ENCODE results near the gene ATF5. TPM values are rescaled to one million over a fixed set of nuclear protein-coding genes. Genes with fewer than 3 reads are reported as not detected.

The ATF5 gene
- total and polyA plus RNA-seq, 2 of the 8 experiments (the other 6 are each of a cell fraction or from before 2014, with no cell fraction given): 6.2 to 13.1 TPM

GRCh38 chr19:49976496-49976895 is 47.5 kb downstream of the ATF5 start:
- no peak overlapping the region for H2BK120ac ChIP-seq (replicated peaks; ENCODE audit: low read depth, low read length)
- no peaks in the 10 kb centered on the region for H3K79me1 ChIP-seq (ENCODE audit: low read depth, low read length)
- no peak overlapping the region for H2BK15ac ChIP-seq (ENCODE audit: low read length)
- no peak overlapping the region for H2AK5ac ChIP-seq (ENCODE audit: low read depth, low read length)
- H3K56ac ChIP-seq (replicated peaks; ENCODE audit: insufficient read length, low read depth, low read length): no peak overlapping the region
- H2BK20ac ChIP-seq (ENCODE audit: low read length): no peak overlapping the region
- H4K20me1 ChIP-seq (replicated peaks in 1 of 2; ENCODE audit: control insufficient read depth in 1 of 2, insufficient read depth in 2 of 2, low read length in 2 of 2): peaks cover 0 to 2% of the 10 kb centered on the region in 2 experiments
- H3K4me1 ChIP-seq (replicated peaks in 1 of 4; ENCODE audit: control insufficient read depth in 3 of 4, insufficient read depth in 4 of 4, low read length in 3 of 4): no peaks in the 10 kb centered on the region; a peak in 1 of 7 replicates
- no peak overlapping the region for H4K91ac ChIP-seq (replicated peaks; ENCODE audit: insufficient read length, low read length)
- no peak overlapping the region for H4K5ac ChIP-seq (ENCODE audit: insufficient read length, low read depth, low read length)
- ChIA-PET POLR2A (ENCODE audit: partially characterized antibody) (interaction anchor here (1.3 to 1.6 kb wide), 3 partner anchors 9 to 48 kb away, joined by 3 to 6 read pairs (median 3); partner anchors contain the start of genes ATF5 and NUP62), CTCF (ENCODE audit: partially characterized antibody) (interaction anchor here (0.6 to 16.2 kb wide), 5 partner anchors 9 to 941 kb away, joined by 3 to 231 read pairs (median 4); no protein-coding TSS in a partner anchor)
- WGBS, 2 experiments (ENCODE audit: extremely low coverage in 1 of 2, insufficient coverage in 1 of 2, insufficient read length in 1 of 2, insufficient replicate concordance in 2 of 2, low coverage in 1 of 2, low lambda C conversion rate in 2 of 2, missing lambda C conversion rate in 1 of 2): 76% methylated on average over 3 of the region's 3 CpGs; no CpG with 5 or more reads in 1 of the 2 experiments
- H3K36me3 ChIP-seq (ENCODE audit: control insufficient read depth in 2 of 4, insufficient read depth in 4 of 4, low read length in 3 of 4): no peaks in the 10 kb centered on the region
- no peaks in the 10 kb centered on the region for H3K9me3 ChIP-seq (ENCODE audit: insufficient read depth in 2 of 2, low read depth in 1 of 2, low read length in 1 of 2)
- H4K8ac ChIP-seq (ENCODE audit: extremely low read depth, insufficient read depth, low read length): no peak overlapping the region
- H3K4me3 ChIP-seq (ENCODE audit: extremely low read depth in 1 of 4, insufficient read depth in 2 of 4, low read depth in 3 of 4, low read length in 4 of 4): no peak overlapping the region
- no peak overlapping the region for H3K23ac ChIP-seq (ENCODE audit: insufficient read length)
- no peak overlapping the region for H3K18ac ChIP-seq (ENCODE audit: extremely low read depth, low read length)
- no peaks in the 10 kb centered on the region for H3K79me2 ChIP-seq (ENCODE audit: control insufficient read depth in 1 of 2, insufficient read depth in 2 of 2, low read length in 2 of 2)
- FAIRE-seq (no peak), DNase-seq (ENCODE audit: low read depth in 1 of 2, low spot score in 2 of 2) (no peak)
- H3K23me2 ChIP-seq (ENCODE audit: low read depth, low read length): no peaks in the 10 kb centered on the region
- H3K4me2 ChIP-seq (ENCODE audit: insufficient read depth in 1 of 2, low read depth in 2 of 2, low read length in 2 of 2): no peak overlapping the region
- H2AFZ ChIP-seq (ENCODE audit: low read length): no peak overlapping the region
- H3K14ac ChIP-seq (ENCODE audit: insufficient read length): no peak overlapping the region
- no peak overlapping the region for H3K4ac ChIP-seq (replicated peaks; ENCODE audit: insufficient read length, low read depth, low read length)
- H3K27ac ChIP-seq (ENCODE audit: low read depth, low read length): no peak overlapping the region
- no peaks in the 10 kb centered on the region for H3K27me3 ChIP-seq (replicated peaks in 1 of 4; ENCODE audit: control insufficient read depth in 3 of 4, extremely low read depth in 1 of 4, insufficient read depth in 3 of 4, low read length in 3 of 4)
- H2BK12ac ChIP-seq (ENCODE audit: low read depth, low read length): no peak overlapping the region
- no peak overlapping the region for H3K9ac ChIP-seq (replicated peaks in 1 of 4; ENCODE audit: extremely low read depth in 1 of 4, low read depth in 3 of 4, low read length in 3 of 4)
- no peak overlapping the region for H2BK5ac ChIP-seq (ENCODE audit: low read depth, low read length)
- TF ChIP-seq KDM5A (IDR thresholded peaks at IDR 0.05; ENCODE audit: low read length): no peak
- TF ChIP-seq EP300 (IDR thresholded peaks at IDR 0.05; ENCODE audit: borderline replicate concordance in 1 of 2, low read depth in 2 of 2, low read length in 2 of 2): no peak
- TF ChIP-seq FOSL1 (IDR thresholded peaks at IDR 0.05; ENCODE audit: insufficient read depth, low read depth, low read length): no peak
- TF ChIP-seq RFX5 (IDR thresholded peaks at IDR 0.05; ENCODE audit: borderline replicate concordance, low read depth, low read length): no peak
- no peak for TF ChIP-seq SAP30 (IDR thresholded peaks at IDR 0.05; ENCODE audit: insufficient read depth, insufficient replicate concordance, low read length)
- no peak for TF ChIP-seq POU5F1 (IDR thresholded peaks at IDR 0.05; ENCODE audit: low read depth, low read length)
- no peak for TF ChIP-seq ZNF274 (IDR thresholded peaks at IDR 0.05; ENCODE audit: borderline replicate concordance, extremely low read depth, low read length)
- no peak for TF ChIP-seq POLR2AphosphoS5 (IDR thresholded peaks at IDR 0.05; ENCODE audit: low read depth, low read length)
- no peak for TF ChIP-seq HDAC2 (IDR thresholded peaks at IDR 0.05; ENCODE audit: borderline replicate concordance in 1 of 2, low read depth in 2 of 2, low read length in 2 of 2)
- no peak for TF ChIP-seq TBP (IDR thresholded peaks at IDR 0.05; ENCODE audit: low read depth, low read length)

Data from H1 (cell line).